GM23338 (cell line): ENCODE data around the gene ZNF76. TPM values are rescaled to one million over a fixed set of nuclear protein-coding genes. Genes with fewer than 3 reads are reported as not detected.

Source experiments
- ATAC-seq: fragments of 200-7000 bp; cut with Tn5 transposase; 3 replicates; pipeline ENCODE4 v1.9.1; 2020
- DNase-seq: peaks from one replicate; pipeline ENCODE4 v3.0.0-alpha.2; 2015; ENCODE audit warnings: low spot score
- H2AFZ ChIP-seq: fragments of 200-600 bp; sonication (generic); 2 replicates; pipeline ENCODE4 v1.8.0; 2016; ENCODE audit warnings: antibody characterized with exemption, mild to moderate bottlenecking, moderate library complexity
- H3F3A ChIP-seq: fragments of 200-600 bp; sonication (generic); replicated peaks from 2 replicates; pipeline ENCODE4 v1.8.0; 2017; ENCODE audit warnings: antibody characterized with exemption, mixed run types, low read depth
- H3K27ac ChIP-seq: fragments of 200-600 bp; sonication (generic); 2 replicates; pipeline ENCODE4 v1.6.1; 2016; ENCODE audit warnings: low read depth
- H3K27me3 ChIP-seq: fragments of 200-600 bp; sonication (generic); 2 replicates; pipeline ENCODE4 v1.8.0; 2016; ENCODE audit warnings: mild to moderate bottlenecking, mixed run types, moderate library complexity; ENCODE audit not compliant: insufficient read depth
- H3K36me3 ChIP-seq: fragments of 200-600 bp; sonication (generic); 2 replicates; pipeline ENCODE4 v1.8.0; 2016; ENCODE audit warnings: mild to moderate bottlenecking; ENCODE audit not compliant: insufficient read depth
- H3K4me1 ChIP-seq: fragments of 200-600 bp; sonication (generic); 2 replicates; pipeline ENCODE4 v1.8.0; 2016; ENCODE audit warnings: mild to moderate bottlenecking, moderate library complexity; ENCODE audit not compliant: insufficient read depth
- H3K4me2 ChIP-seq: fragments of 200-600 bp; sonication (generic); 2 replicates; pipeline ENCODE4 v1.7.1; 2017; ENCODE audit warnings: mixed run types
- H3K4me3 ChIP-seq: fragments of 200-600 bp; sonication (generic); 2 replicates; pipeline ENCODE4 v1.6.1; 2016; ENCODE audit warnings: mixed run types
- H3K79me2 ChIP-seq: fragments of 200-600 bp; sonication (generic); replicated peaks from 2 replicates; pipeline ENCODE4 v1.8.0; 2017; ENCODE audit warnings: mild to moderate bottlenecking; ENCODE audit not compliant: insufficient read depth
- H3K9me2 ChIP-seq: fragments of 200-600 bp; sonication (generic); 2 replicates; pipeline ENCODE4 v1.8.0; 2017; ENCODE audit not compliant: insufficient read depth
- H4K20me1 ChIP-seq: fragments of 200-600 bp; sonication (generic); replicated peaks from 2 replicates; pipeline ENCODE4 v1.8.0; 2017; ENCODE audit warnings: mild to moderate bottlenecking; ENCODE audit not compliant: insufficient read depth
- H3K27ac Mint-ChIP-seq: 2 replicates; pipeline ENCODE4 v1.8.0; 2020; ENCODE audit warnings: inconsistent platforms, mild to moderate bottlenecking, moderate library complexity, mixed read lengths
- H3K27me3 Mint-ChIP-seq: 3 replicates; pipeline ENCODE4 v1.8.0; 2022; ENCODE audit warnings: low read depth, mild to moderate bottlenecking, moderate library complexity, mixed read lengths, inconsistent platforms; ENCODE audit not compliant: insufficient read depth, poor library complexity
- H3K36me3 Mint-ChIP-seq: 3 replicates; pipeline ENCODE4 v1.8.0; 2021; ENCODE audit warnings: low read depth, mild to moderate bottlenecking, inconsistent platforms, moderate library complexity, mixed read lengths
- H3K4me1 Mint-ChIP-seq: 3 replicates; pipeline ENCODE4 v1.8.0; 2020; ENCODE audit warnings: mild to moderate bottlenecking, inconsistent platforms, mixed read lengths
- H3K4me3 Mint-ChIP-seq: 3 replicates; pipeline ENCODE4 v1.8.0; 2021; ENCODE audit warnings: moderate library complexity, mild to moderate bottlenecking, inconsistent platforms, mixed read lengths
- H3K9me3 Mint-ChIP-seq: 3 replicates; pipeline ENCODE4 v1.8.0; 2020; ENCODE audit warnings: moderate library complexity, mild to moderate bottlenecking, inconsistent platforms, mixed read lengths
- CREB1 ChIP-seq: fragments of 250-450 bp; sonication (Bioruptor Pico); IDR thresholded peaks from 2 replicates; pipeline ENCODE4 v1.5.0; 2020; ENCODE audit warnings: low read depth, mild to moderate bottlenecking, moderate library complexity
- EZH2 ChIP-seq: fragments of 200-600 bp; sonication (generic); IDR thresholded peaks from one replicate; pipeline ENCODE4 v1.8.0; 2017; ENCODE audit warnings: antibody characterized with exemption, mild to moderate bottlenecking, low read depth; ENCODE audit not compliant: unreplicated experiment
- EZH2phosphoT487 ChIP-seq: fragments of 200-600 bp; sonication (generic); IDR thresholded peaks from one replicate; pipeline ENCODE4 v1.8.1; 2018; ENCODE audit warnings: antibody characterized with exemption; ENCODE audit not compliant: unreplicated experiment
- JUNB ChIP-seq: IDR thresholded peaks from one replicate; pipeline ENCODE4 v1.6.1; 2016; ENCODE audit warnings: antibody characterized with exemption; ENCODE audit not compliant: unreplicated experiment
- NANOG ChIP-seq: IDR thresholded peaks from 2 replicates; pipeline ENCODE4 v1.6.1; 2016; ENCODE audit warnings: antibody characterized with exemption, borderline replicate concordance
- POLR2AphosphoS5 ChIP-seq: IDR thresholded peaks from 2 replicates; pipeline ENCODE4 v1.6.1; 2016; ENCODE audit warnings: antibody characterized with exemption, low read depth
- STAT1 ChIP-seq: IDR thresholded peaks from one replicate; pipeline ENCODE4 v1.6.1; 2016; ENCODE audit warnings: antibody characterized with exemption; ENCODE audit not compliant: unreplicated experiment
- ZNF114 ChIP-seq: fragments of 250-450 bp; sonication (Bioruptor Pico); IDR thresholded peaks from 2 replicates; pipeline ENCODE4 v1.5.0; 2020; ENCODE audit warnings: mild to moderate bottlenecking, moderate library complexity
- ZNF331 ChIP-seq: fragments of 250-450 bp; sonication (Bioruptor Pico); IDR thresholded peaks from 2 replicates; pipeline ENCODE4 v1.5.0; 2020; ENCODE audit warnings: low read depth, mild to moderate bottlenecking, moderate library complexity
- polyA plus RNA-seq: library from polyadenylated mRNA; unstranded; fragments of >200 nt; fragmentation: Nextera tagmentation; extraction: Ambion mirVana; gene quantifications from 2 replicates; pipeline ENCODE4 v1.2.1, GENCODE V29; 2016
- total RNA-seq: library from RNA; depleted of rRNA; stranded (reverse); fragments of >200 nt; shearing (Covaris generic); gene quantifications from 2 replicates; pipeline ENCODE4 v1.2.3, GENCODE V29; 2014
- TF ChIP-seq, protein P1 (sequence below): IDR thresholded peaks from one replicate; pipeline ENCODE4 v1.6.1; 2018; ENCODE audit warnings: antibody characterized with exemption; ENCODE audit not compliant: unreplicated experiment
- TF ChIP-seq, protein P2 (sequence below): fragments of 250-450 bp; sonication (Bioruptor Pico); IDR thresholded peaks from 2 replicates; pipeline ENCODE4 v1.5.0; 2020; ENCODE audit warnings: mild to moderate bottlenecking, moderate library complexity
- TF ChIP-seq, protein P3 (sequence below), 2 experiments: fragments of 200-600 bp in 1 of 2; sonication (generic) in 1 of 2; conservative IDR thresholded peaks; 2 replicates each; pipeline versions ENCODE4 v1.5.1 to v1.6.1; 2016 to 2017; ENCODE audit warnings: antibody characterized with exemption in 2 of 2, low read depth in 2 of 2, mild to moderate bottlenecking in 2 of 2, moderate library complexity in 1 of 2
- TF ChIP-seq, protein P4 (sequence below): IDR thresholded peaks from 2 replicates; pipeline ENCODE4 v1.6.1; 2016; ENCODE audit warnings: antibody characterized with exemption

Gene ZNF76
- total and polyA plus RNA-seq, 2 experiments from 2014 or later, result 12.5 to 18.8 TPM

DNA sequence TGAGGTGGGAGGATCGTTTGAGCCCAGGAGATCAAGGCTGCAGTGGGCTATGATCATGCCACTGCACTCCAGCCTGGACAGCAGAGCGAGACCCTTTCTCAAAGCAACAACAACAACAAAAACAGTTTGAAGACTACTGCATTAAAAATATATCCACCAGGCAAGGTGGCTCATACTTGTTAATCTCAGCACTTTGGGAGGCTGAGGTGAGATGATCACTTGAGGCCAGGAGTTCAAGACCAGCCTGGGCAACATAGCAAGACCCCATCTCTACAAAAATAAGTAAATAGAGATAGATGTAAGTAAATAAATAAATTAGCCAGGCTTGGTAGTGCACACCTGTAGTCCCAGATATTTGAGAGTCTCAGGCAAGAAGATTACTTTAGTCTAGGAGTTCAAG lies 12.5 kb downstream of the ZNF76 start:
- TF ChIP-seq, protein P1, sequence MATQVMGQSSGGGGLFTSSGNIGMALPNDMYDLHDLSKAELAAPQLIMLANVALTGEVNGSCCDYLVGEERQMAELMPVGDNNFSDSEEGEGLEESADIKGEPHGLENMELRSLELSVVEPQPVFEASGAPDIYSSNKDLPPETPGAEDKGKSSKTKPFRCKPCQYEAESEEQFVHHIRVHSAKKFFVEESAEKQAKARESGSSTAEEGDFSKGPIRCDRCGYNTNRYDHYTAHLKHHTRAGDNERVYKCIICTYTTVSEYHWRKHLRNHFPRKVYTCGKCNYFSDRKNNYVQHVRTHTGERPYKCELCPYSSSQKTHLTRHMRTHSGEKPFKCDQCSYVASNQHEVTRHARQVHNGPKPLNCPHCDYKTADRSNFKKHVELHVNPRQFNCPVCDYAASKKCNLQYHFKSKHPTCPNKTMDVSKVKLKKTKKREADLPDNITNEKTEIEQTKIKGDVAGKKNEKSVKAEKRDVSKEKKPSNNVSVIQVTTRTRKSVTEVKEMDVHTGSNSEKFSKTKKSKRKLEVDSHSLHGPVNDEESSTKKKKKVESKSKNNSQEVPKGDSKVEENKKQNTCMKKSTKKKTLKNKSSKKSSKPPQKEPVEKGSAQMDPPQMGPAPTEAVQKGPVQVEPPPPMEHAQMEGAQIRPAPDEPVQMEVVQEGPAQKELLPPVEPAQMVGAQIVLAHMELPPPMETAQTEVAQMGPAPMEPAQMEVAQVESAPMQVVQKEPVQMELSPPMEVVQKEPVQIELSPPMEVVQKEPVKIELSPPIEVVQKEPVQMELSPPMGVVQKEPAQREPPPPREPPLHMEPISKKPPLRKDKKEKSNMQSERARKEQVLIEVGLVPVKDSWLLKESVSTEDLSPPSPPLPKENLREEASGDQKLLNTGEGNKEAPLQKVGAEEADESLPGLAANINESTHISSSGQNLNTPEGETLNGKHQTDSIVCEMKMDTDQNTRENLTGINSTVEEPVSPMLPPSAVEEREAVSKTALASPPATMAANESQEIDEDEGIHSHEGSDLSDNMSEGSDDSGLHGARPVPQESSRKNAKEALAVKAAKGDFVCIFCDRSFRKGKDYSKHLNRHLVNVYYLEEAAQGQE, result no peak
- TF ChIP-seq JUNB (no peak), CREB1 (CRISPR knock-in tag) (no peak), ZNF114 (CRISPR knock-in tag) (no peak), EZH2 (no peak), EZH2phosphoT487 (no peak), POLR2AphosphoS5 (no peak), STAT1 (no peak), ZNF331 (no peak), NANOG (no peak)
- TF ChIP-seq, protein P2, sequence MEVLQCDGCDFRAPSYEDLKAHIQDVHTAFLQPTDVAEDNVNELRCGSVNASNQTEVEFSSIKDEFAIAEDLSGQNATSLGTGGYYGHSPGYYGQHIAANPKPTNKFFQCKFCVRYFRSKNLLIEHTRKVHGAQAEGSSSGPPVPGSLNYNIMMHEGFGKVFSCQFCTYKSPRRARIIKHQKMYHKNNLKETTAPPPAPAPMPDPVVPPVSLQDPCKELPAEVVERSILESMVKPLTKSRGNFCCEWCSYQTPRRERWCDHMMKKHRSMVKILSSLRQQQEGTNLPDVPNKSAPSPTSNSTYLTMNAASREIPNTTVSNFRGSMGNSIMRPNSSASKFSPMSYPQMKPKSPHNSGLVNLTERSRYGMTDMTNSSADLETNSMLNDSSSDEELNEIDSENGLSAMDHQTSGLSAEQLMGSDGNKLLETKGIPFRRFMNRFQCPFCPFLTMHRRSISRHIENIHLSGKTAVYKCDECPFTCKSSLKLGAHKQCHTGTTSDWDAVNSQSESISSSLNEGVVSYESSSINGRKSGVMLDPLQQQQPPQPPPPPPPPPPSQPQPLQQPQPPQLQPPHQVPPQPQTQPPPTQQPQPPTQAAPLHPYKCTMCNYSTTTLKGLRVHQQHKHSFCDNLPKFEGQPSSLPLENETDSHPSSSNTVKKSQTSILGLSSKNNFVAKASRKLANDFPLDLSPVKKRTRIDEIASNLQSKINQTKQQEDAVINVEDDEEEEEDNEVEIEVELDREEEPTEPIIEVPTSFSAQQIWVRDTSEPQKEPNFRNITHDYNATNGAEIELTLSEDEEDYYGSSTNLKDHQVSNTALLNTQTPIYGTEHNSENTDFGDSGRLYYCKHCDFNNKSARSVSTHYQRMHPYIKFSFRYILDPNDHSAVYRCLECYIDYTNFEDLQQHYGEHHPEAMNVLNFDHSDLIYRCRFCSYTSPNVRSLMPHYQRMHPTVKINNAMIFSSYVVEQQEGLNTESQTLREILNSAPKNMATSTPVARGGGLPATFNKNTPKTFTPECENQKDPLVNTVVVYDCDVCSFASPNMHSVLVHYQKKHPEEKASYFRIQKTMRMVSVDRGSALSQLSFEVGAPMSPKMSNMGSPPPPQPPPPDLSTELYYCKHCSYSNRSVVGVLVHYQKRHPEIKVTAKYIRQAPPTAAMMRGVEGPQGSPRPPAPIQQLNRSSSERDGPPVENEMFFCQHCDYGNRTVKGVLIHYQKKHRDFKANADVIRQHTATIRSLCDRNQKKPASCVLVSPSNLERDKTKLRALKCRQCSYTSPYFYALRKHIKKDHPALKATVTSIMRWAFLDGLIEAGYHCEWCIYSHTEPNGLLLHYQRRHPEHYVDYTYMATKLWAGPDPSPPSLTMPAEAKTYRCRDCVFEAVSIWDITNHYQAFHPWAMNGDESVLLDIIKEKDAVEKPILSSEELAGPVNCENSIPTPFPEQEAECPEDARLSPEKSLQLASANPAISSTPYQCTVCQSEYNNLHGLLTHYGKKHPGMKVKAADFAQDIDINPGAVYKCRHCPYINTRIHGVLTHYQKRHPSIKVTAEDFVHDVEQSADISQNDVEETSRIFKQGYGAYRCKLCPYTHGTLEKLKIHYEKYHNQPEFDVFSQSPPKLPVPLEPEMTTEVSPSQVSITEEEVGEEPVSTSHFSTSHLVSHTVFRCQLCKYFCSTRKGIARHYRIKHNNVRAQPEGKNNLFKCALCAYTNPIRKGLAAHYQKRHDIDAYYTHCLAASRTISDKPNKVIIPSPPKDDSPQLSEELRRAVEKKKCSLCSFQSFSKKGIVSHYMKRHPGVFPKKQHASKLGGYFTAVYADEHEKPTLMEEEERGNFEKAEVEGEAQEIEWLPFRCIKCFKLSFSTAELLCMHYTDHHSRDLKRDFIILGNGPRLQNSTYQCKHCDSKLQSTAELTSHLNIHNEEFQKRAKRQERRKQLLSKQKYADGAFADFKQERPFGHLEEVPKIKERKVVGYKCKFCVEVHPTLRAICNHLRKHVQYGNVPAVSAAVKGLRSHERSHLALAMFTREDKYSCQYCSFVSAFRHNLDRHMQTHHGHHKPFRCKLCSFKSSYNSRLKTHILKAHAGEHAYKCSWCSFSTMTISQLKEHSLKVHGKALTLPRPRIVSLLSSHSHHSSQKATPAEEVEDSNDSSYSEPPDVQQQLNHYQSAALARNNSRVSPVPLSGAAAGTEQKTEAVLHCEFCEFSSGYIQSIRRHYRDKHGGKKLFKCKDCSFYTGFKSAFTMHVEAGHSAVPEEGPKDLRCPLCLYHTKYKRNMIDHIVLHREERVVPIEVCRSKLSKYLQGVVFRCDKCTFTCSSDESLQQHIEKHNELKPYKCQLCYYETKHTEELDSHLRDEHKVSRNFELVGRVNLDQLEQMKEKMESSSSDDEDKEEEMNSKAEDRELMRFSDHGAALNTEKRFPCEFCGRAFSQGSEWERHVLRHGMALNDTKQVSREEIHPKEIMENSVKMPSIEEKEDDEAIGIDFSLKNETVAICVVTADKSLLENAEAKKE (CRISPR knock-in tag), result no peak
- TF ChIP-seq, protein P3, sequence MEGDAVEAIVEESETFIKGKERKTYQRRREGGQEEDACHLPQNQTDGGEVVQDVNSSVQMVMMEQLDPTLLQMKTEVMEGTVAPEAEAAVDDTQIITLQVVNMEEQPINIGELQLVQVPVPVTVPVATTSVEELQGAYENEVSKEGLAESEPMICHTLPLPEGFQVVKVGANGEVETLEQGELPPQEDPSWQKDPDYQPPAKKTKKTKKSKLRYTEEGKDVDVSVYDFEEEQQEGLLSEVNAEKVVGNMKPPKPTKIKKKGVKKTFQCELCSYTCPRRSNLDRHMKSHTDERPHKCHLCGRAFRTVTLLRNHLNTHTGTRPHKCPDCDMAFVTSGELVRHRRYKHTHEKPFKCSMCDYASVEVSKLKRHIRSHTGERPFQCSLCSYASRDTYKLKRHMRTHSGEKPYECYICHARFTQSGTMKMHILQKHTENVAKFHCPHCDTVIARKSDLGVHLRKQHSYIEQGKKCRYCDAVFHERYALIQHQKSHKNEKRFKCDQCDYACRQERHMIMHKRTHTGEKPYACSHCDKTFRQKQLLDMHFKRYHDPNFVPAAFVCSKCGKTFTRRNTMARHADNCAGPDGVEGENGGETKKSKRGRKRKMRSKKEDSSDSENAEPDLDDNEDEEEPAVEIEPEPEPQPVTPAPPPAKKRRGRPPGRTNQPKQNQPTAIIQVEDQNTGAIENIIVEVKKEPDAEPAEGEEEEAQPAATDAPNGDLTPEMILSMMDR (conservative IDR thresholded peaks at IDR 0.05; ENCODE audit: low read depth in 2 of 2), result no peak
- TF ChIP-seq, protein P4, sequence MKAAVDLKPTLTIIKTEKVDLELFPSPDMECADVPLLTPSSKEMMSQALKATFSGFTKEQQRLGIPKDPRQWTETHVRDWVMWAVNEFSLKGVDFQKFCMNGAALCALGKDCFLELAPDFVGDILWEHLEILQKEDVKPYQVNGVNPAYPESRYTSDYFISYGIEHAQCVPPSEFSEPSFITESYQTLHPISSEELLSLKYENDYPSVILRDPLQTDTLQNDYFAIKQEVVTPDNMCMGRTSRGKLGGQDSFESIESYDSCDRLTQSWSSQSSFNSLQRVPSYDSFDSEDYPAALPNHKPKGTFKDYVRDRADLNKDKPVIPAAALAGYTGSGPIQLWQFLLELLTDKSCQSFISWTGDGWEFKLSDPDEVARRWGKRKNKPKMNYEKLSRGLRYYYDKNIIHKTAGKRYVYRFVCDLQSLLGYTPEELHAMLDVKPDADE, result no peak
- Histone ChIP-seq H3K27me3 (no peaks in the 10 kb centered on the region), H3K27ac (no peak overlapping the region), H2AFZ (no peak overlapping the region), H4K20me1 (peaks cover 12% of the 10 kb centered on the region; the same call in 1 of the 2 replicates), H3K9me2 (no peaks in the 10 kb centered on the region), H3K4me2 (no peak overlapping the region), H3F3A (no peaks in the 10 kb centered on the region), H3K4me3 (no peak overlapping the region), H3K79me2 (no peaks in the 10 kb centered on the region), H3K4me1 (no peaks in the 10 kb centered on the region), H3K36me3 (no peaks in the 10 kb centered on the region)
- Mint-ChIP-seq H3K27me3 (peaks cover 9% of the 10 kb centered on the region), H3K4me3 (no peak overlapping the region), H3K9me3 (no peaks in the 10 kb centered on the region), H3K4me1 (no peaks in the 10 kb centered on the region; the same call in 2 of the 3 replicates), H3K36me3 (no peaks in the 10 kb centered on the region), H3K27ac (no peak overlapping the region)
- ATAC-seq, result no peak
- DNase-seq, result no peak
